NCI-H2081 (cell line): ENCODE results near the gene CAMK2B.

Source experiments
- DNase-seq, 2 experiments: peaks; one replicate each; lab custom pipeline; 2025; lab: John Stamatoyannopoulos, UW

The CAMK2B gene

DNA sequence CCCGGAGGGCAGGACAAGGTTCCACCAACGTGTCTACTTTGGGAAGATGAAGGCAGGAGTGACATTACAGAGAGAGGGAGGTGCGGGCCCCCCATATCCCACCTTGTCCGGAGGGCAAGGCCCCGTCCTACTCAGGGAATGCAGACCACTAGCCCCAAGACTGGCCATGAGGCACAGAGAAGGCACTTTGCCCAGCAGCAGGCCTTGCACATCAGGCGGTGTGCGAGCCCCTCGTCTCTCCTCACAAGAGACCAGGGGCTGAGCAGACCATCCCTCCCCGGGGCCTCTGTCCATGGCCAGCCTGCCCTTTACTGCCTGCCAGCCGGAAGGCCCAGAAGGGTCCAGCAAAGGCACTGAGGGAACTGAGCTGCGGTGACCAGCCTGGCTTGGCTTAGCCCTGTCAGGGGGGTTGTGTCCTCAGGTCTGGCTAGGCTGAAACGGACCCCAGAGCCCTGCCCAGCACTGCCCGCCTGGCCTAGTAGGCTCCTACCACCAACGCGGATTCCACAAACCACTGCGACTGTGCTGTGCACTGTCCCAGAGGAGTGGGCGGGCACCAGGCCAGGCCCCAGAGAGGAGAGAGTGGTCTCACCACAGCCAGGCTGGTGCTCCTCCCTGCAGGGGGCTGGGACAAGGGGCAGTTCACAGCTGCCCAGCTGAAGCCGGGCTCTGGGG is 16.7 kb downstream of the CAMK2B start:
- no peak for DNase-seq

DNA sequence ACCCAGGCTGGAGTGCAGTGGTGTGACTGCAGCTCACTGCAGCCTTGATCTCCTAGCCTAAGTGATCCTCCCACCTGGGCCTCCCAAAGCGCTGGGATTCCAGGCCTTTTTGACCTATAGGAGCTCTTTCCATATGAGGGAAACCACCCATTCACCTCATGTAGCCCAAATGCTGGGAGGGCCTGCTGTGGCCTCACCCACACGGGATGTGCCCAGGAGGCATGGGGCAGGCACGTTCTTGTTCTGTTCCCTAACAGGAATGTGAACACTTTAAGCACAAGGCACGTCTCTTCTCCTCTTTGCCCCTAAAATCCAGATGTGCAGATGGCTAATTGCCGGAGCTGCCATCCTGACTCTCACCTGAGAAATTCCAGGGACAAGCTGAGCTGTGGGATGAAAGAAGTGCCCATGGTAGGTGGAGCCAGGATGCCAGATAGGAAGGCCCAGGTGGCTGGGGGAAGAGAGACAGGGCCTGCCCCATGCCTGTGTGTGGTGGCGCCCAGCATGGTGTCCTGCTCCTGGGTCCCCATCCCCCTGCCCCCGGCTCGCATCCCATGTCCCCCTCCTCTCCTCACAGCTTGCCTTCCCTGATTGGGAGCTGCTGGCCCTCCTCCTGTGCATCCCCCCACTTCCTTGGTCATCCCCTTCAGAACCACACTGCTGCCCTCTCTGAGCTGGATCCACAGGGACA is 17.3 kb downstream of the CAMK2B start:
- DNase-seq: no peak

DNA sequence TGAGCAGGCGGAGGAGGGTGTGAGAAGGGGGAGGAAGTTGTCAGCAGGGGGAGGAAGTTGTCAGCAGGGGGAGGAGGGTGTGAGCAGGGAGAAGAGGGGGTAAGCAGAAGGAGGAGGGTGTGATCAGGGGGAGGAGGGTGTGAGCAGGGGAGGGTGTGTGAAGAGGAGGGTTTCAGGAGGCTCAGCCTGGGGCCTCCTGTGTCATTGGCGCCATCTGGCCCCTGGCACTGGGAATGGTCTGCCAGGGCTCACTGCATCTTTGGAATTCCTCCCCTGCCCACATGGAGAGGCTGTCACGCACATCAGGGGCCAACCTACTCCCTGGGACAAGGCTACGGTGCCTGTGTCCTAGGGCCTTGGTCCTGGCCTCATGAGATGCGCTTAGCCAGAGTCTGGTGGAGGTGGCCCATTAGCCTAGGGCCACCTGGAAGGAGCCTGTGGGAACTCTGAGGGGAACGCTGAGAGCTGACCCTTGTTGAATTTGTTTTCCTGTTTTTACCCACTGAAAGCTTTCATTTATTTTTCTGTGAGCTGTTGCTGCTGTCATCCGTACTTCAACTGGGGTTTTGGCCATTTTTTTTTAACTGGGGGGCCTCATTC is 18.0 kb downstream of the CAMK2B start:
- DNase-seq: peak; percentile 59 to 74

DNA sequence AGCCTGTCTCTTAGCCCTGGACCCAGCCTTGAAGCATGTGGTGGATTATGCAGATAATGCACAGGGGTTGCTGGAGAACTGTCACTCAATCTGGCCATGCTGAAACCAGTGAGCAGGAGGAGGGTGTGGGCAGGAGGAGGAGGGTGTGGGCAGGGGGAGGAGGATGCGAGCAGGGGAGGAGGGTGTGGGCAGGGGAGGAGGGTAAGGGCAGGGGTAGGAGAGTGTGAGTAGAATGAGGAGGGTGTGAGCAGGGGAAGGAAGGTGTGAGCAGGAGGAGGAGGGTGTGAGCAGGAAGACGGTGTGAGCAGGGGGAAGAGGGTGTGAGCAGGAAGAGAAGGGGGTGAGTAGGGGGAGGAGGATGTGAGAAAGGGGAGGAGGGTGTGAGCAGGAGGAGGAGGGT is 18.8 kb downstream of the CAMK2B start:
- no peak for DNase-seq

DNA sequence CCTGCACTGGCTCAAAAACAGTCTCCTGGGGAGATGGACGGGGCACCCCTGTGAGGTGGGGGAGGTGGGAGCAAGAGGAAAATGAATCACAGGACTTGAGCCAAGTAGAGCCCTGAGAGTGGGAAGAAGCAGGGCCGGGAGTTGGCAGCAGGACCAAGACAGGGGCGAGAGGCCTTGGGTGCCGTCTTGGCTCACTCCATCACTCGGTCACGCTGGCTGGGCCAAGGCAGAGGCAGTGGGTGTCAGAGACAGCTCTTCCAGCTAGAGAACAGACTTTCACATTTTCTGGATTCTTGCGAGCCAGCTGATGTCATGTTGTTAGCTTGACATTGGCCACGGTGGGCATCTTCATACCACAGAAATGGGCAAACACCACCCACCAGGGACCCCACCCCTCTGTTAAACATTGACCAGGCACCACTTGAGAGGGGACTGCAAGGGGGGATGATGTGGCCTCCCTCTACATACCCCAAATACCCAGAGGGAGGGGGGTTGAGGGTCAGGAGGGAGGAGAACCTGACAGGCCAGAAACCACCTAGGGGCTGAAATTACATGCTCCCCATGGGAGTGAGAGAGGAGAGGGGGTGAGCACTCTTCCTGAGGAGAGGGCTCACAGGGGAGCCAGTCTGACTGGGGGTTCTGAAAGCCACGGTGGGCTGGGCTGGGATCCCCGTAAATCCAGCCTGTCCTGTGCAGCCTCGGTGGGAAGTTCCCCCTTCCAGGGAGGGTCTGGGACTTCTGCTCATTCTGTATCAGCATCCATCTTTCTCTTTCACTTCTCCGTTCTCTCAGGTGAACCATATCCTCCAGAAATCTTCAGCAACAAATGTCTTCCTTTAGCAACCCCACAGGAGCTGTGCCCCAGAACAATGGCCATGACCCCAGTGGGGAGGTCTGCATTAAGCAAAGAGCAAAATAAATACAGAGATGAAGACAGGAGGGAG is 19.6 kb downstream of the CAMK2B start:
- no peak for DNase-seq

DNA sequence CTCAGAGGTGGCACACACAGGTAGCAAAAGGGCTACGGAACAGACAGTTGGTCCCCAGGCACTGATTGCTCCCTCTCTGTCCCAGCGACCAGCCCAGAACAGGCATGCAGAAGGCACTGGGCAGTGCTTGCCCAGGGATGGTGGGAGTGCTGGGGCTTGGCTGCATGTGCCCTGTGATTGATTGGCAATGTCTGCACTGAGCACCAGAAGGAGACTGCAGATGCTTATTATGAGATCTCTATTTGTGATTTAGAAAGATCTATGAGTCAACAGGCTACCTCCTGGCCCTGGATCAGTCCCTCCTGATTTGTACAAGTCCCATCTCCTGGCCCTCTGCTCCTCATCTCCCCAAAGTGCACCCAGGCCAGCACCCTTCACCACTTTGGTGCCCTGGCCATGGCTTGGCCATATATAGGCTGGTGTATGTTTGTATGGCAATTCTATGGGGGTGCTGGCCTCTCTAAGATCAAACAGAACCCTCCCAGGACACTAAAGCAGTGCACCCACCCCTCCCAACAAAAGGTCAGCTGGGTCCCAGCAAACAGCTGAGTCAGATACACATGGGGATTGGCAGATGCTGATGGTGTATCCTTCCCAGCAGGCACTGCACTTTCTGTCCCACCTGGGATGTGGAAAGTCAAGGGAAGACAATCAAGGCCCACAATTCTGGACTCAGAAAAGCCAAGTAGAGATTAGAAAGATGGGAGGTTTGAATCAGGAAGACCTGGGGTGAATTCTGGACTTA is 30.9 kb downstream of the CAMK2B start:
- DNase-seq: no peak

DNA sequence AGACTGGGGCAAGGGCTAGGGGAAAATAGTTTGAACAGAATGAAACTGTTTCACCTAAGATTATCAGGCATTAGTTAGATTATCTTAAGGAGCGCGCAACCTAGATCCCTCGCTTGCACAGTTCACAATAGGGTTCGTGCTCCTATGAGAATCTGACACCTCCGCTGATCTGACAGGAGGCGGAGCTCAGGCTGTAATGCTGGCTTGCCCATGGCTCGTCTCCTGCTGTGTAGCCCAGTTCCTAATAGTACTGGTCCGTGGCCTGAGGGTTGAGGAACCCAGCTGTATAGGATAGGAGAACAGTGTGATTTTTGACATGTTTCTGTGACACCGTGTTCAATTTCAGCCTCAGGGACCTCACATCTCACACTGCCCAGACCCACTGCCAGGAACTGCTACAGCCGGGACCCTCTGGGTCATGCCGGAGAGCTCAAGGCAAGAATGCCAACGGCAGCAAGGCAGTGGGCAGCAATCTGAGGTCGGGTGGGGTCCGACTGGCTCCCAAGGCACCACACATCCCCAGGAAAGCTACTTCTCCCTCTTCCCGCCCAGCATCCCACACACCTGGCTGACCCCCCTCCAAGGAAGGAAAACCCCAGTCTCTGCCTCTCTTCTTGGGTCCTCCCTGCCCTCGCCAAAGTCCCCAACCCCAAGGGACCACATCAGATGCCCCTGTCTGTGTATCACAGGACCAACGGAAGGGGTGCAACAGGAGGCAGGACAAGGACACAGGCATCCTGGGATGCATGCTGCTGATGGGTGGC is 31.7 kb downstream of the CAMK2B start:
- DNase-seq: no peak

DNA sequence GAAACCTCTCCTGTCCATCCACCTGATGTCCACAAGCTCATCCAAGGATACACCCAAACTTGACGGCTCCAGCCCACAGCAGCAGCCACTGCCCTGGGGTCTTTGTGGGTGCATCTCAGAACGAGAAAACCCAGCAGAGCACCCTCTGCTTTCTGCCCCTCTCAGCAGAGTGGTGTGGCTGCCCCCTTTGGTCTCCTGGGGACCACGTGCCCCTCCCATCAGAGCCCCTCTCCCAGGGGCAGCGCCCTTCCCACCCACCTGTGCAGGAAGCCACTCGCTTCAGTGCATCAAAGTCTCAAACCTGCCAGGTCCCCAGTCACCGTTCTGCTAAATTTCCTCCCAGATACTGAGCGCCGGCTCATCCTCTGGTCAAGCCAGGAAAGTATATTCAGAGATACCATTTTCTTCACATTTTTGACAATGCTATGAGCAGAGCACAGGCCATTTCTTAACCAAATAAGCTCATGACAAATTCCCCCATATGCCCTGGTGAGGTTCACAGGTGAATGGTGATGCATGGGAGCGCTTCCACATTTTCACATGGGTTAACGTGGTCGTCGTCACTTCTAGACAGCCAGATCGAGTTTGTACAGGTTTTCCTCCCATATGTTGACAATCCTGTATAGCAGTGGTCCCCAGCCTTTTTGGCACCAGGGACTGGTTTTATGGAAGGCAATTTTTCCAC is 32.4 kb downstream of the CAMK2B start:
- no peak for DNase-seq

DNA sequence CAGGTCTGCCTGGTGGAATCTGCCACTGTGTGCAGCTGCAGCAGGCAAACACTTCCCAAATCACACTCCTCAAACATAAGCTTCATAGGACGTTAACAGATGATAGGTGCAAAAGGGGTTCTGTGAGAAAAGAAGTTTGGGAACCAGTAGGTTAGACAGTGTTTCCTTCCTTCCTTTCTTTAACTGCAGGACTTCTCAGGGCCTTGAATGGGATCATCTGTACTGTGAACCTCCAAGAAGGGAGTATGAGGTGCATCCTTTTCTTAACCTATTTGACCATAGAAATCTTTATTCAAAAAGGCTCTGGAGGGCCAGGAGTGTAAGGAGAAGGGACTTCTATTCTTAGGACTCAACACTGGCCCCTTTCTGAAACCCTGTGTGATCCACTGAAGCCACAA is 33.0 kb downstream of the CAMK2B start:
- DNase-seq: no peak

DNA sequence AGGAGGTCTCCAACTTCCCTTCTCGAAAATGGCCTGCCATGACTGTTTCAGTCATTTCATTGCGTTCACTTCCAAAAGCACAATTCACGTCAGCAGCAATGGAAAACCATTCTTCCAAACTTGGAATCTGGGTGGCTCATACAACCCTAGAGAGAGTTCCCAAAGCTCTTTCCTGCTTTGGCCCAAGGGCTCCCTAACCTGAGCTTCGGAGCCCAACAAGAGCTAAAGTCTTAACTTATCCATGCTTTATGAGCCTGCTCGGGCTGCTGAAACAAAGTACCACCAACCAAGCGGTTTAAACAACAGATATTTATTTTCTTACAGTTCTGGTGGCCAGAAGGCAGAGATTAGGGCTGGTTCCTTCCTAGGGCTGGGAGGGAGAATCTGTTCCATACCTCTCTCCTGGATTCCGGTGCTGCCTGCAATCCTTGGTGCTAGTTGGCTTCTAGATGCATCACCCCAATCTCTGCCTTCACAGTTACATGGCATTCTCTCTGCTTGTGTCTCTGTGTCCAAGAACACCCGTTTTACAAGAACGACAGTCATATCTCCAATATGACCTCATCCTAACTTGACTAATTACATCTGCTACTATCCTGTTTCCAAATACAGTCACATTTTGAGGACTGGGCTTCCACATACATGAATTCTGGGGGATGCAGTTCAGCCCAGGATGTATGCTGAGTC is 33.5 kb downstream of the CAMK2B start:
- no peak for DNase-seq

DNA sequence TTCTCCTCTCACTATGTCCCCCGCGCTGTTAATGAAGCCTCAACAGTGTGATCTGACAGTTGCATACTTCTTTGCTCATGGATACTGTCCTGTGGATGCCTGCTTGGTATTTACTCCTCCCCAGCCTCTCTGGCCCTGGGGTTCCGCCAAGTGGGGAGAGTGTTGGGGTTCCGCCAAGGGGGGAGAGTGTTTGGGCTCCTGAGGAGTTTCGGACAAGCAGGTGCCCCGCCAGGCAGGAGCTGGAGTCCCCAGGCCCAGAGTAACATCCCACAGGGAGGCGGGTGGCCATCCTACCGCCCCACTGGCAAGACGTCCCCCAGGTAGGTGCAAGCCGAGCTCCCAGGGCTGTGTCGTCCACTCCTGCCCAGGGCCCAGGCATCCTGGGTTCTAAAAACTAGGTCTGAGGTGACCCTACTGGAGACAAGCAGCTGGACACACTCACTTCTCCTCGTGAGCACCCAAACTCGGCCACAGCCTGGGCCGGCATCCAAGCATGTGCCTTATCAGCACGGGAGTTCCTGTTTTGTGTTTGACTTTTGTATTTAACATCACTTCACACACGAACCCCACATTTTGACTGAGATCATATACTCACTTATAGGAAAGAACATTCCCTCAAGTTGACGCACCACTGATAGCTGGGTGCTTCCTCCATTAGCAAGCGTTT is 34.2 kb downstream of the CAMK2B start:
- no peak for DNase-seq

DNA sequence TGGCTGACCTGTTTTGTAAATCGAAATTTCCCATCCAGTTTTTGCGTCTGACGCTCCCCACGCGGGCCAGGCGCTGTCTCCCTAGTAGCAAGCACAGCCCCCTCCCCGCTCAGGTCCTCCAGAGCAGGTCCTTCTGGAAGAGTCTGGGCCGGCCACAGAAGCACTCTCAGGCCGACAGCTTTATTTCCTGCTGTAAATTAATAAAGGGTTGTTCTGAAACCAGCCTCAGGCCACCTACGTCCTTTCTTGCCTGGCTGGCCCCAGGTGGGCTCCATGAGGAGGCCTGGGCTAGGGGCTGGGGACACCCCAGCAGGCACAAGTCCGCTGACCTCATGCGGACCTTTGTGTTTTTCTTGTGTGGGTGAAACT is 35.2 kb downstream of the CAMK2B start:
- DNase-seq: no peak

DNA sequence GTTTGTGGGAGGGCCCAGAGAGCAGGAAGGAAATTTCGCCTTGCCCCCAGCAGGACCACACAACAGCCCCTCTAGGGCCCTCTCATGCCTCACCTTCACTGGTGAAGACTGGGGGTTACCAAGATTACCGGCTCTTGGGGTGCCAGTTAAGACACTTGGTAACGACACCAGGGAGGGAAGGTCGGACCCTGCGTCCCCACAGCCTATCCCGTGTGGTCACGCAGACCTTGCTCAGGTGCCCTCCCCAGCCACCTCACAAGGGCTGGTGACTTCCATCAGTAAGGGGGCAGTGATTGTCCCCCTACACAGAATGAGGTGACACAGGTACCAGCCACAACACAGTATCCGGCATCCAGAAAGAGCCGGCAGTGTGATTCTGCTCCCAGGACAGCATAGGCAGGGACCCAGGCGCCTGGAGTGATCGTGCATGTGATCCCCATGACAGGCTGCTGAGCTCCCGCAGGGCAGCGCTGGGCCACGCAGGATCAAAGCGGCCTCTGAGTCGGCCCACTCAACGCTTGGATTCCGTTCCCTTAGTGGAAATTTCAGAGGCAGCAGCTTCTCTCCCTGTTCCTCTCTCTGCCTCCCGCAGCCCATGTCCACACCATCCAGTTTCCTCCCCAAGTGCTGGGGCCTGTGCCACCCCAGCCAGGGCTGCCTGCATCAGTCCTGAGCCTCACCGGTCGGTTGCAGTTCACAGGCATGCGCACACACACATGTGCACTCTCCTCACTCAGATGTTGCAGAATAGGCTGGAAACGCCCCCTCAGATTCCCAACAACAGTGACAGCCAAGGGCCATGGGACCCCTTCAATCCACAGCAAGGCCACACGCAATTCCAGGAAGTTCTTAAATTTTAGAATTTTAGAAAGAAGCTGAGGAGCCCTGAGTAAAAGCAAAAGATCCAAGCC is 35.8 kb downstream of the CAMK2B start:
- no peak for DNase-seq

DNA sequence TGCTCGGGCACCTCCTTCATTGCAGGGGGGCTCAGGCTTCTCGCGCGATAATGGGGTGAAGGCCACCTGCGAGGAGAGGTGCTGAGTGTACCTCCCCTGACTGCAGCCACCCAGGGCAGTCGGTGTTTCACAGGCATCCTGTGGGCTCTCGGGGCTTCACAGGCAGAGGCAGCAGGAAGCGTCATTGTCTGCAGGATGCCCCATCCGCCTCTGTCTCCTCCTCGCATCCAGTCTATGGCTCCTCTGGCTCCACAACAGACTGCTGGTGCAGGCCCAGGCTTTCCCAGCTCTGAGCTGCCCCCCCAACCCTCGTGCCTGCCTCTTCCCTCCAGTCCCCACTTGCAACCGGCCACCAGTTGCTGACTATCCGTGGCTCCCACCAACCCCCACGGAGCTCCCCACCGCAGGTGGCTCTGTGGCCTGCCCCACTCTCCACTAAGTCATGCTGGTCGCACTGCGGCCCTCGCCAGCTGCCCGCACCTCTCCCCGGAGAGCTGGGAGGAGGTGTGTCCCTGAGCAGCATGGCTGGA is 36.5 kb downstream of the CAMK2B start:
- DNase-seq: no peak

DNA sequence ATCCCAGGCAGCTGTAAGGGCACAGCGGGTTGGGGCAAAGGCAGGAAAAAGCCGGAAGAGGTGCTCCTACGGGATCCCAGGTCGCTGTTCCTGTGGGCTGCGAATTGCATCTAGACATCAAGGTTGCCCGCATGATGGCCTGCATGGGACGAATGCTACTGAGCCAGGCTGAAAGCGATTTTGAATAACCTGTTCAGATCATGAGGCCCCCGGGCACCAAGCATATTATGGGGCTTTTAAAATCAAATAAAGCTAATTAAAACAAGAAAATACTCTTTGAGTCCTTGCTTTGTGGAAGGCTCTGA is 37.1 kb downstream of the CAMK2B start:
- no peak for DNase-seq

DNA sequence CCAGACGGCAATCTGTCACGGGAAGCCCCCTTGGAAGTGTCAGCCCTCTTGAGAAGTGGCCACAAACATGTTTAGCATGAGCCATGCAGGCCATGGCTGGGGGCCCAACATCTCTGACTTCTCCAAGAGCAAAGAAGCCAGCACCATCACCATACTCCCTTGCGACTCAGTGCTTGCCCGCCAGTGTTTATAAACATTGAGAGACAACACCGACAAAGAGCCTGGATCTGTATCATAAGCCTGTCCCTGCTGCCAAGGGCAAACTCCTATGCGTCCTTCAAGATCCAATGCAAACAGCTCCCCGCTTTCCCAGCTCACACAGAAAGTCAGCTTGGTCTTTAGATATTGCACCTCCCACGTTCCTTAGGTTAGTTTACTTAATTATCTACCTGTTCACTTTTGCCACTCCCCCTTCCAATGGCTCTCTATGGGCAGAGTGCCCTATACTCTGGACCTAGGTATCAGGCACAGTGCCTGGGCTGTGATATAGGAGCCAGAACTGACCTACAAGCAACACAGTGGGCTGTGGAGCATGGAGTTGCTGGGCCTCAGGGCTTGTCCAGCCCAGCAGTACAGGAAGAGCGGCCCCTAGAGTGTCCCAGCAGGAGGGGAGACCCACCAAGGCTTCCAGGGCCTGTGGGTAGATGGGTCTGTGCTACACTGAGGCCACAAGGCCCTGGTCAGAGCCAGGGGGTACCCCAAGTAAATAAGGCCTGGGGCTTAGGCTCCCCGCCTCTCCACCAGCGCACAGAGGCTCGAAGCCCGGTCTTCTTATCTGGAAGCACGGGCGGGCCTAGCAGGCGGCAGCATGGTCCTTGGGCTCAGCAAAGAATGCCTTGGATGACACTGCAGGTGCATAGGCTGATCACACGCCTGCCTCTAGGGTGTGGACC is 37.7 kb downstream of the CAMK2B start:
- DNase-seq: no peak
